HG03571 (cell line): Measurements from ENCODE around the gene IGDCC3.

Experiments used
- ATAC-seq: cut with Tn5 transposase; IDR thresholded peaks from one replicate; pipeline ENCODE4 v1.9.1; 2021; ENCODE audit not compliant: unreplicated experiment

The IGDCC3 gene

DNA sequence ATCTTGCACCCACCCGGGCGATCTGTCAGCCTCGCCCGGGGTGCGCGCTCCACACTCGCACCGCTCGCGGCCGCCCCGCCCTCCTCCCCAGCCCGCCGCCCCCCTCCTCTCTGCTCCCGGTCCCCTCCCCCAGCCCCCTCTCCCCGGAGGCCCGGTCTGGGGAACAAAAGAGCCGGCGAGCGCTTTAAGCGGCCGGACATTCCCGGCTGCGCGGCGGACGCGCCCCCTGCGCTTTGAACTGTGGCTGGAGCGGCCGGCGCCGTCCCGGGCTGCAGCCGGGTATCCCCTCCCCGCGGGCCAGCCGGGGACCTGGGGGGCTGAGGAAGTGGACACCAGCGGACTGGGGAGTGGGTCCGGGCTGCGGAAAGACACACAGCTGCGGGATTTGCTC is at the start of gene IGDCC3:
Gene IGDCC3, minus strand, starts transcription at position 27 of the 391 bp plus-strand sequence. CDS start 214 bp downstream, outside the sequence.
- ATAC-seq, result no peak

DNA sequence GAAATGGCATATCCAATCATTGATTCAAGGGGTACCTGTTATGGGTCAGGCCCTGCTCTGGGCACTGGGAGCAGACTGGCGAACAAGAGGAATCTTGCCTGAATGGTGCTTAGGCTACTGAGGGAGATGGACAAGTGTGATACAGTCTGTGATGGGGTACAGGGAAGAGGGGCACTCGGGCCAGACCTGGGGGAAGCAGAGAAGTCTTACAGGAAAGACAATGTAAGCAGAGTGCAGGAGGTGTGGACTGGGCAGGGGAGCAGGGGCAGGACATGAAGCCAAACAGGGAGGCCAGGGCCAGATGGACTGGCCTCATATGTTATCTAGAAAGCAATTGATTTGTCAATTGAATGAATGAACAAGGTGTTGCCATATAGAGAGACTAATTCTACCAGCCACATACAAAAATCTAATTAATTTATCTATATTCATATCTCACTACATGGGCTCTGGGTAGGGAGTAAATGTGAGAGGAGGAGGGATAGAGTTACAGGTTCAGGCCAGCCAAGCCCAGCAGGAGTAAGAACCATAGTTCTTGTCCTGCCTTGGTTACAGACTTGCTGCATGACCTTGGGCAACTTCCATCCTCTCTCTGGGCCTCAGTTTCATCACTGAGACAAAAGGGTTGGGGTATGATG is 48.5 kb upstream of the IGDCC3 start:
- ATAC-seq, result no peak

DNA sequence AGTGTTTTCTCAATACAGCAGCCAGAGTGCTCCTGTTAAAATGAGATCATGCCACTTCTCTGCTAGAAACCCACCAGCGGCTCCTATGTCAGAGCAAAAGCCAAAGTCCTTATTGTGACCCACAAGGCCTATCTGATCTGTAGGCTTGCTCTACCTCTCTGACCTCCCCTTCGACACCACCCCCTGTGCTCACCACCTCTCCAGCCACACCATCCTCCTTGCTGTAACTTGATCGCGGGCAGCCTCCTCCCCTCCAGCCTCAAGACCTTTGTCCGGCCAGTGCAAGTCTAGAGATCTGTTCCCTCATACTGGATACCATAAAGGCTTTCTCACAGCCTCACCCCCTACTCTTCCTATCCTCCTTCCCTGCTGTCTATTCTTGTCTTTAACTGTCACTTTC is 46.9 kb upstream of the IGDCC3 start:
- ATAC-seq, result no peak

GRCh38 chr15:65423976-65424679 is 46.3 kb upstream of the IGDCC3 start:
- no peak for ATAC-seq

GRCh38 chr15:65423150-65423975 is 45.6 kb upstream of the IGDCC3 start:
- ATAC-seq, result no peak

DNA sequence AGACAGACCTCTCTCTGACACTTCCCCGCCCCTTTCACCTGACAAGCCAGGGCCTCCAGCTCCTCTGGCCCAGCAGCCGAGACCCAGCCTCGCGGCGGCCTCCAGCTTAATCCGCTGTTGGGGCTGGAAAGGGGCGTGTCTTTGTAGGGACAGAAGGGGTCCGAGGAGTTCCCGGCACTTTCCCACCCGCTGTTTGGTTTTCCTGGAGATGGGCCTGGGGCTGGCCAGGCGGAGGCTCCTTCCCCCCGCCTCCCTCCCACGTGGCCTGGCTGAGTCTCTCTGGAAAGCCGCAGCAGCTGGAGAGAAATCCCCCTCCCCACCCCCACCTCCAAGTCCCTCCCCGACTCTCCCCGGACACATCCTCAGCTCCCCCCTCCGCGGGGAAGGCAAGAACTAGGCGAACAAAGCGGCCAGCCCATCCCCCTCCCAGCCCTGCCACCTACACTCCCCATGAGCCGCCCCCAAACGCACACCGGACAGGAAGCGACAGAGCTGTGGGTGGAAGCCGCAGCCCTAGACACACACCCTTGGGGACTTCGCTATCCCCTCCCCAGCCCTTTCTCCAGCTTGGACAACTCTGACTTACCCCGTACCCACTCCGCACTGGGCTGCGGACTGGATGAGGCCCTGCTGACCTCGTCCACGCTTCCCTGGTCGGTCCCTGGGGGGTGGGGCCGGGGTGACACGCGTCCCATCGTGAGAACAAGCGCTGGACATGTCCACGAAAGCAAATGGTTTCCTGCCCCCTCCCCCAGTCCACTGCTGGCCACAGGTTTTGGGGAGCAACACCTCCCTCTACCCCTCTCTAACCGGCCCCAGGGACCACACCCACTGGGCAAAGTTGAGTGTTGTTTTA is 43.8 kb upstream of the IGDCC3 start:
- no peak for ATAC-seq

GRCh38 chr15:65420975-65421359 is 43.2 kb upstream of the IGDCC3 start:
- ATAC-seq, result no peak

DNA sequence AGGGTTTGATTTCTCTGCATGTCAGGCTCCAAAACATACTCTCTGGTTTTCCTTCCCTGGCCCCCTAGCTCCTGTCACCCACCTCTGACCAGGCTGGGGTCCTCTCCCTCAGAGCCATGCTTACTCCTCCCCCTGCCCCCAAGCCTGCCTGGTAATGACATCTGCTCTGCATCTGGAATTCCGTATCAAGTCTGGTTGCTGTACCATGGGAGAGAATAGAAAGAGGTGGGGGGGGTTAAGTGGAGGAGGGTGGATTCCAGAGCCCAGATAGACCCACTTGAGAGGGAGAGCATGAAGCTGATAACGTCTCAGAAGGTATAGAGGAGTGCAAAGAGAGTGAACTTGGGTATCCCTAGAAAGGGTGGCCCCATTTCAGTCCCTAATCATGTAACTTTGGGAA is 40.8 kb upstream of the IGDCC3 start:
- ATAC-seq, result no peak

DNA sequence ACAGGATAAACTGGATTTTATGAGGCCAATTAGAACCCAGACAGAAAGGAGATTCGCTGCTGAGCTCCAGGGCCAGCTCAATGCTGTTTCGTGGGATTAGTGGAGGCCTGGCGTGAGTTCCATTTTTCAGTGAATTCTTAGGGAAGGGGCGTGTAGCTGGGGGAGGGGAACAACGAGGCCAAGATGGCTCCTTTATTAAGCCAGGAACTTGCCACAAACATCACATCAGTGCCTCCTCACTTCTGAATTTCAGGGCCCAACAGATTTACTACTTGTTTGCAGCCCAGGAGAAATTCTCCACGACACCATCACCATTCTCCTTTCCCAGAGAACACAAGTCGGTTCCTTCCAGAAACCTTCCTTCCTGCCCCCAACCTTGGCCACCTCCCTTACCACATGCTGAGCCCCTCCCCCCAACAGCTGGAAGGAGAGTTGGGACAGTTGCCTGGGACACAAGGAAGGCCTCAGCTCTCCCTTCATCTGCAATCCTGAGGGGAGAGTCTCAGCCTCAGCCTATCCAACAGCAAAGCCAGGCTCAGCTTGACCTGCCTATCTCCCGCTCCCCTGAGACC is 39.1 kb upstream of the IGDCC3 start:
- no peak for ATAC-seq

DNA sequence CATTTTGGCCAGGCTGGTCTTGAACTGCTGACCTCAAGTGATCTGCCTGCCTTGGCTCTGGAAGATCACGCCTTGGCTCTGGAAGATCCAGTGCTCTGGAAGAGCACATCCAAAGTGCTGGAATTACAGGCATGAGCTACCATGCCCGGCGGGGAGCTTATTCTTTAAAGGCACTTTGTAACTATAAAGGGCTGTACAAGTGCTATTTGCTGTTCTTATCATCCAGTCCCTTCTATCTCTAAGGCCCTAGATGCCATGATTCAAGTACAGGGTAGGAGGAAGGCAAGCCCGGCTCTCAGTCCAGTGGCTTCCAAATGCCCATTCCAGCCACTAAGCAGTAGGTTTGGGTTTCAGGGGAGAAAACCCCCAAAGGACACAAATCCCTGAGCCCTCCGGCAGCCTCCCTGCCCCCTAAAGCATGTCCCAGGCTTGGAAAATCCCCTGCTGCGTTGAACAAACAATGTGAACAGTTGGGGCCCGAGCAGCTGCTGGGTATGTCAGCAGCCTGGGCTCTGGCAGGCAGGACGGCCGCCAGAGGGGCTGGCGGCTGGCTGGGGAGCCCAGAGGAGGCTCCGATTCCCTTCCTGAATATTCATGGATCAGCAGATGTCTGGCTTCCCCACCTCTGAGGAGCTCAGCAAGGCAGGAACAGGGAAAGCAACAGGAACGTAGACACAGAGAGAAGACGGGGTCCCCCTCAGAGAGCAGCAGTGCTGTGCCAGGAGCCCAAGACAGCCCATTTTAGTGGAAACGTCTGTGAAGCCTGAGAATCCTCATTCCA is 37.2 kb upstream of the IGDCC3 start:
- no peak for ATAC-seq

DNA sequence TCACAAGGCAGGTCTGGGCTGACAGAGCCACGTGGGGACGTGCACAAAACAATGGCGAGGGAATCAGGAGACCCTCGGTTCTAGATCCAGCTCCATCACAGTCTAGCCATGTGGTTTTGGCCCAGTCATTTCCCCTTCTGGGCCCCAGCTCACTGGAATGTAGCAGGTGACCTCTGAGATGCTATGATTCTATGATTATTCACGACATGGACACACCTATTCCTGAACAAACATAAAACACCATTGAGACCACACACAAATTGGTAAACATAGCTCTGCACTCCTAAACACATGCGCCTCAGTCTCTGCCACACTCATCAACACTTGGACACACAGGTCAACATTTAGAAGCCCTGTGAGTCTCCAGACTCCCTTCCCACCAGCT is 36.0 kb upstream of the IGDCC3 start:
- ATAC-seq, result no peak

- ATAC-seq, result no peak
Measured at GRCh38 chr15:65413051-65413759, 35.4 kb upstream of the IGDCC3 start.

DNA sequence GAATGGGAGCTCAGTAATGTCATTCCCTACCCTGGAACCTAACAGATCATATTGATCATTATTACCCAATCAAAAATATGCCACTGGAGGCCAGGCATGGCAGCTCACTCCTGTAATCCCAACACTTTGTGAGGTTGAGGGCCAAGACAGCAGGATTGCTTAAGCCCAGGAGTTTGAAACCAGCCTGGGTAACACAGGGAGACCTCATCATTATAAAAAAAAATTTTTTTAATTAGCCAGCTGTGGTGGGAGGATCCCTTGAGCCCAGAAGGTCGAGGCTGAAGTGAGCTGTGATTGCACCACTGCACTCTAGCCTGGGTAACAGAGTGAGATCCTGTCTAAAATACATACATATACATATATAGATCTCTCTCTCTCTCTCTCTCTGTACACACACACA is 34.8 kb upstream of the IGDCC3 start:
- no peak for ATAC-seq

GRCh38 chr15:65411465-65412071 is 33.8 kb upstream of the IGDCC3 start:
- no peak for ATAC-seq

DNA sequence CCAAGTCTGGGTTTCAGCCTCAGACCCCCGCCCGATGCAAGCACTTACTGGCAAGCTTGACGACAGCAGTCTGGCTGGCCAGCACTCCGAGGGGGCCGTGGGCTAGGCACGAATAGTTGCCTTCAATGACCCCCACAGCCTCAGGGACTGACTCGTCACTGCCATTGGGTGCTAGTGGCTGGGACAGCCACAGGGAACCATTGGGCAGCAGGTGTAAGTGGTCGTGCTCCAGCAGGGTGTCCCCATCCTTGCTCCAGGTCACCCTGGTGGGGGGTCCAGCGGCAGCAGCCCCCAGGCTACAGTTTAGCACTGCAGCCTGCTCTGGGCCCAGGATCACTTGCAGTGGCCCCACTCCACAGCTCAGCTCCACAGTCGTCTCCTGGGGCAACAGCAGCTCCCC is 33.2 kb upstream of the IGDCC3 start:
- no peak for ATAC-seq

DNA sequence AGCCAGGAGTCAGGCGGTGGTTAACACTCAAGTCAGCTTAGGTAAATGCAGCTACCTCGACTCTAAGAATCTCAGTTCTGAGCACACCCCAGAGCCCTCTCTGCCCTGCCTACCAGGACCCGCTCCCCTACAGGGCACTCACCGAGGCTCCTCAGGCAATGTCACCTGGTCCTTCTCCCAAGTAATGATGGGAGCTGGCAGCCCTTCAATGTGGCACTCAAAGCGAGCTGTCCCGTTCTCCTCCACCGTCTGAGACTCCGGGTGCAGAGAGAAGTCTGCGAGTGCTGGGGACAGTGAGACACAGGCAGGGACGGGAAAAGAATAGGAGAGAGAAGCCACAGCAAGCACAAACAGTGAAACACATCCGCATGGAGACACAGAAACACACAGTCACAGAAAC is 32.2 kb upstream of the IGDCC3 start:
- no peak for ATAC-seq

DNA sequence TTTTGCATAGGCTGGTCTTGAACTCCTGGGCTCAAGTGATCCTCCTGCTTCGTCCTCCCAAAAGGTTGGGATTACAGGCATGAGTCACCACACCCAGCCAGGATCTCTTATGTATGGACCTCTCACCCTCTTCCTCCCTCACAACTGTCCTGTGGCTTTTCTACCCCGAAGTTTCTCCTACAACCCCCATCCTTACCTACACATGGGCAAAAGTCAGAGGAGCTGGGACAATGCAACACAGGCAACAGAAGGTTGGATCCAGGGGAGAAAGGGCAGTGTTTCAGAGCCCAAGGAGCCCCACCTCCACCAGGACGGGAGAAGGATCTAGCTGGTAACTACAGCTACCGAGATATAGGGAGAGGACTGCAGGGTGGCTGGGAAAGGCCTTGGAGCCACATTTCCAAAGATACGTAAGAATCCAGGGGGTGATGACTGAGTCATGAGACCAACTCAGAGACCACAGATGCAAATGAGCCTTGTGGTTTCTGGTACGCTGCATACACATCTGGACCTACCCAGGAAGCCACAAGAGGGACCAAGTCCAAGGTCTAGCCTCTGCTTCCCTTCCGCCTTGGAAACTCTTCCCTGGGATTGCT is 31.3 kb upstream of the IGDCC3 start:
- no peak for ATAC-seq

DNA sequence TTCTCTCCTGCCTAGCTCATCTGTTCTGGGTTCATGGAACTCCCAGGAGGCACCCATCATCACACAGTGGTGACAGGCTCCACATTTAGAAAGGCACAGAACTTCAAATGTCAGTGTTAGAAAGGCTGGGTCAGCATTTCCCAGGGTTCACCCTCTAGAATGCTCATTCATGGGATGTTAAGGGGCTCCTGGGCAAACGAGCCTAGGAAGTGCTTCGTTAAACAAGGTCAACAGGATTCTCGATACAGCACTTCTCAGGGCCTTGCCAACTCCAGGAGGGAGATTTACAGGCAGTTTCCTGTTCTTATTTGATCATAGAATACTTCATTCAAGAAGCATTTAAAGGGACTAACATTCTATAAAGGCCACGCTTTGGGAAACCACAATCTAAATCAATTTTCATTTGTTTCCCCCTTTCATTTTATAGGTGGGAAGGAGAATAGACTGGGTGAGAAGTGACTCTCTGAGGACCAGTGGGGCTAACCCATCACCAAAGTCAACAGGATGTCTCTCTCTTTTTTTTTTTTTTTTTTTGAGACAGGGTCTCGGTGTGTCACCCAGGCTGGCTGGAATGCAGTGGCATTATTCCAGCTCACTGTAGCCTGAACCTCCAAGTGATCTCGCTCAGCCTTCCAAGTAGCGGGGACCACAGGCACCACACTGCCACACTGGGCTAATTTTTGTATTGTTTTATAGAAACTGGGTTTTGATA is 30.7 kb upstream of the IGDCC3 start:
- no peak for ATAC-seq
